ENCODE results near the gene TSC22D4. TPM values are rescaled to one million over a fixed set of nuclear protein-coding genes. Genes with fewer than 3 reads are reported as not detected.
A peak's percentile ranks its signal among the peaks of the same experiment; 100 is the strongest.

Gene TSC22D4
- total and polyA plus RNA-seq, 2 donors (not counting 1 experiment from before 2014, with no cell fraction given) = 13.2 to 21.1 TPM

GRCh38 chr7:100489121-100489520 lies 10.1 kb upstream of the TSC22D4 start:
- H3K4me2 ChIP-seq (ENCODE audit: extremely low read depth, insufficient read depth, low read length) = no peak overlapping the region
- H3K9me3 ChIP-seq (ENCODE audit: control insufficient read depth, insufficient read depth, low read depth, low read length) = no peaks in the 10 kb centered on the region
- no peak overlapping the region for H3K9ac ChIP-seq (ENCODE audit: insufficient read depth, low read length)
- H3K79me2 ChIP-seq (ENCODE audit: control insufficient read depth, insufficient read depth, low read length) = no peaks in the 10 kb centered on the region
- H3K4me1 ChIP-seq (ENCODE audit: control insufficient read depth, extremely low read depth, insufficient read depth, low read length) = no peaks in the 10 kb centered on the region
- no peak overlapping the region for H3K4me3 ChIP-seq (replicated peaks in 1 of 4; ENCODE audit: control extremely low read depth in 1 of 4, insufficient read depth in 1 of 4, low read depth in 3 of 4, low read length in 4 of 4)
- H3K27me3 ChIP-seq (ENCODE audit: control insufficient read depth, insufficient read depth, low read length) = no peaks in the 10 kb centered on the region
- no peaks in the 10 kb centered on the region for H3K36me3 ChIP-seq (ENCODE audit: control insufficient read depth, insufficient read depth, low read length)
- no peak for TF ChIP-seq CTCF (conservative IDR thresholded peaks at IDR 0.05 in 1 of 2, IDR thresholded peaks at IDR 0.05 in 1 of 2; ENCODE audit: low read depth in 1 of 2, low read length in 2 of 2)
- TF ChIP-seq EZH2 (IDR thresholded peaks at IDR 0.05; ENCODE audit: low read length, missing control alignments) = no peak
- H3K27ac ChIP-seq (ENCODE audit: insufficient read depth, low read length) = no peak overlapping the region
- no peak for DNase-seq (ENCODE audit: low read depth in 2 of 2)
- H4K20me1 ChIP-seq (ENCODE audit: control insufficient read depth, extremely low read depth, insufficient read depth, low read length) = no peaks in the 10 kb centered on the region
- no peak overlapping the region for H2AFZ ChIP-seq (ENCODE audit: low read length)

GRCh38 chr7:100488333-100489095 lies 9.5 kb upstream of the TSC22D4 start:
- Histone ChIP-seq H3K36me3 (ENCODE audit: control insufficient read depth, insufficient read depth, low read length) (no peaks in the 10 kb centered on the region), H4K20me1 (ENCODE audit: control insufficient read depth, extremely low read depth, insufficient read depth, low read length) (no peaks in the 10 kb centered on the region), H3K9ac (ENCODE audit: insufficient read depth, low read length) (no peak overlapping the region), H3K4me2 (ENCODE audit: extremely low read depth, insufficient read depth, low read length) (no peak overlapping the region), H3K27ac (ENCODE audit: insufficient read depth, low read length) (no peak overlapping the region), H3K27me3 (ENCODE audit: control insufficient read depth, insufficient read depth, low read length) (no peaks in the 10 kb centered on the region), H3K9me3 (ENCODE audit: control insufficient read depth, insufficient read depth, low read depth, low read length) (no peaks in the 10 kb centered on the region), H3K4me3 (replicated peaks in 1 of 4; ENCODE audit: control extremely low read depth in 1 of 4, insufficient read depth in 1 of 4, low read depth in 3 of 4, low read length in 4 of 4) (no peak overlapping the region), H3K79me2 (ENCODE audit: control insufficient read depth, insufficient read depth, low read length) (no peaks in the 10 kb centered on the region), H2AFZ (ENCODE audit: low read length) (no peak overlapping the region), H3K4me1 (ENCODE audit: control insufficient read depth, extremely low read depth, insufficient read depth, low read length) (no peaks in the 10 kb centered on the region)
- TF ChIP-seq EZH2 (IDR thresholded peaks at IDR 0.05; ENCODE audit: low read length, missing control alignments) (no peak), CTCF (conservative IDR thresholded peaks at IDR 0.05 in 1 of 2, IDR thresholded peaks at IDR 0.05 in 1 of 2; ENCODE audit: low read depth in 1 of 2, low read length in 2 of 2) (no peak)
- DNase-seq (ENCODE audit: low read depth in 2 of 2) = no peak

- no peaks in the 10 kb centered on the region for H3K79me2 ChIP-seq (ENCODE audit: control insufficient read depth, insufficient read depth, low read length)
- no peak overlapping the region for H3K9ac ChIP-seq (ENCODE audit: insufficient read depth, low read length)
- peak in 1 of 2 donors; percentile 36 for DNase-seq (ENCODE audit: low read depth in 2 of 2)
- peaks cover 4% of the 10 kb centered on the region for H3K4me1 ChIP-seq (ENCODE audit: control insufficient read depth, extremely low read depth, insufficient read depth, low read length)
- no peak overlapping the region for H3K4me3 ChIP-seq (replicated peaks in 1 of 4; ENCODE audit: control extremely low read depth in 1 of 4, insufficient read depth in 1 of 4, low read depth in 3 of 4, low read length in 4 of 4)
- H3K9me3 ChIP-seq (ENCODE audit: control insufficient read depth, insufficient read depth, low read depth, low read length) = no peaks in the 10 kb centered on the region
- no peaks in the 10 kb centered on the region for H4K20me1 ChIP-seq (ENCODE audit: control insufficient read depth, extremely low read depth, insufficient read depth, low read length)
- TF ChIP-seq CTCF (conservative IDR thresholded peaks at IDR 0.05 in 1 of 2, IDR thresholded peaks at IDR 0.05 in 1 of 2; ENCODE audit: low read depth in 1 of 2, low read length in 2 of 2) (no peak), EZH2 (IDR thresholded peaks at IDR 0.05; ENCODE audit: low read length, missing control alignments) (no peak)
- no peaks in the 10 kb centered on the region for H3K27me3 ChIP-seq (ENCODE audit: control insufficient read depth, insufficient read depth, low read length)
- H3K27ac ChIP-seq (ENCODE audit: insufficient read depth, low read length) = no peak overlapping the region
- no peak overlapping the region for H3K4me2 ChIP-seq (ENCODE audit: extremely low read depth, insufficient read depth, low read length)
- H3K36me3 ChIP-seq (ENCODE audit: control insufficient read depth, insufficient read depth, low read length) = no peaks in the 10 kb centered on the region
- H2AFZ ChIP-seq (ENCODE audit: low read length) = no peak overlapping the region
Measured at GRCh38 chr7:100486753-100487446, 7.9 kb upstream of the TSC22D4 start.

Measured in fibroblast of lung (primary cell).